SK-N-SH (cell line): ENCODE data around the gene UBR2.

ENCODE experiments used
- CHD2 ChIP-seq: fragments of 150-350 bp; IDR thresholded peaks from 2 replicates; pipeline ENCODE4 v1.6.1; 2018; ENCODE audit warnings: low read length; ENCODE audit not compliant: partially characterized antibody
- CTCF ChIP-seq: fragments of 200-600 bp; sonication (generic); IDR thresholded peaks from 2 replicates; pipeline ENCODE4 v1.6.1; 2017; ENCODE audit warnings: antibody characterized with exemption, mild to moderate bottlenecking, moderate library complexity
- ELF1 ChIP-seq: IDR thresholded peaks from 2 replicates; pipeline ENCODE4 v1.4.0; 2012
- EP300 ChIP-seq, 2 experiments: IDR thresholded peaks; 2 replicates each; pipeline versions ENCODE4 v1.4.0 to v1.6.1; 2012; ENCODE audit warnings: borderline replicate concordance in 1 of 2, low read depth in 1 of 2, low read length in 1 of 2
- EZH2phosphoT487 ChIP-seq: fragments of 200-600 bp; sonication (generic); IDR thresholded peaks from 2 replicates; pipeline ENCODE4 v1.6.1; 2017; ENCODE audit warnings: low read depth, mixed run types, mild to moderate bottlenecking, antibody characterized with exemption, moderate library complexity, borderline replicate concordance
- GABPA ChIP-seq: IDR thresholded peaks from 2 replicates; pipeline ENCODE4 v1.4.0; 2012; ENCODE audit warnings: low read depth, mild to moderate bottlenecking
- IRF3 ChIP-seq: fragments of 150-350 bp; IDR thresholded peaks from 2 replicates; pipeline ENCODE4 v1.6.1; 2016; ENCODE audit warnings: mild to moderate bottlenecking, low read depth, low read length
- NRF1 ChIP-seq: IDR thresholded peaks from 2 replicates; pipeline ENCODE4 v1.6.1; 2012; ENCODE audit warnings: low read depth, mild to moderate bottlenecking, low read length
- POLR2AphosphoS5 ChIP-seq: IDR thresholded peaks from 2 replicates; pipeline ENCODE4 v1.6.1; 2012; ENCODE audit warnings: low read depth, low read length
- REST ChIP-seq: IDR thresholded peaks from 2 replicates; pipeline ENCODE4 v1.6.1; 2012; ENCODE audit warnings: mild to moderate bottlenecking, low read depth, low read length, moderate library complexity
- RXRA ChIP-seq: IDR thresholded peaks from 2 replicates; pipeline ENCODE4 v1.4.0; 2012; ENCODE audit warnings: low read depth, mild to moderate bottlenecking, borderline replicate concordance
- SIN3A ChIP-seq: IDR thresholded peaks from 2 replicates; pipeline ENCODE4 v1.6.1; 2012; ENCODE audit warnings: low read depth, mild to moderate bottlenecking, low read length, moderate library complexity, borderline replicate concordance
- TCF12 ChIP-seq: IDR thresholded peaks from 2 replicates; pipeline ENCODE4 v1.4.0; 2012

- TF ChIP-seq CTCF (no peak), ELF1 (no peak), REST (no peak), POLR2AphosphoS5 (no peak), EZH2phosphoT487 (no peak), IRF3 (no peak), TCF12 (no peak), NRF1 (no peak), SIN3A (no peak), EP300 (IDR thresholded peaks at IDR 0.05; ENCODE audit: borderline replicate concordance in 1 of 2, low read depth in 1 of 2, low read length in 1 of 2) (no peak), GABPA (no peak), RXRA (no peak), CHD2 (no peak)
Observed at GRCh38 chr6:42727087-42727611, 163.3 kb downstream of the UBR2 start.
